D721Med (cell line): ENCODE data around the gene CDH4.

Experiments
- DNase-seq: peaks from one replicate; pipeline ENCODE4 v3.0.0; 2011; ENCODE audit warnings: low spot score; ENCODE audit not compliant: insufficient read length
- FAIRE-seq: peaks from 2 replicates; lab custom pipeline; 2011; peaks lifted over from hg19 to GRCh38; lab: Jason Lieb, UNC
- CTCF ChIP-seq: IDR thresholded peaks from 2 replicates; pipeline ENCODE4 v1.5.1; 2012; ENCODE audit warnings: mild to moderate bottlenecking, control low read depth; ENCODE audit not compliant: insufficient read depth; ENCODE audit errors: missing control alignments

CDH4 gene

GRCh38 chr20:61295682-61296628, 43.9 kb downstream of the CDH4 start:
- DNase-seq (no peak), FAIRE-seq (no peak)
- no peak for TF ChIP-seq CTCF

GRCh38 chr20:61296629-61297019, 44.6 kb downstream of the CDH4 start:
- DNase-seq (no peak), FAIRE-seq (no peak)
- no peak for TF ChIP-seq CTCF

- no peak for DNase-seq
- TF ChIP-seq CTCF, result no peak
- FAIRE-seq, result no peak
Observed at GRCh38 chr20:61297491-61297890, 45.4 kb downstream of the CDH4 start.

- TF ChIP-seq CTCF, result no peak
- no peak for DNase-seq
- FAIRE-seq, result no peak
Observed at GRCh38 chr20:61297986-61298385, 45.9 kb downstream of the CDH4 start.

- FAIRE-seq, result no peak
- no peak for TF ChIP-seq CTCF
- no peak for DNase-seq
Observed at GRCh38 chr20:61298661-61299060, 46.6 kb downstream of the CDH4 start.

- DNase-seq (no peak), FAIRE-seq (no peak)
- TF ChIP-seq CTCF, result no peak
Observed at GRCh38 chr20:61299104-61299503, 47.0 kb downstream of the CDH4 start.

GRCh38 chr20:61299618-61300017, 47.6 kb downstream of the CDH4 start:
- FAIRE-seq, result no peak
- no peak for DNase-seq
- no peak for TF ChIP-seq CTCF
